Ecto neural progenitor cell (in vitro differentiated cells): ENCODE data around the gene PPM1F.
"Not testable (repeated sequence)": the region's sequence is repeated elsewhere in the genome, so short reads cannot be mapped to it uniquely, and the experiment has no call there.

ENCODE experiments used
- DNase-seq: peaks from one replicate; pipeline ENCODE4 v3.0.0-alpha.2; 2018; ENCODE audit warnings: low spot score

PPM1F gene

GRCh38 chr22:21940521-21940920 lies 12.1 kb downstream of the PPM1F start:
- DNase-seq, result no peak

GRCh38 chr22:21939935-21940334 lies 12.7 kb downstream of the PPM1F start:
- not testable (repeated sequence) for DNase-seq

GRCh38 chr22:21939461-21939913 lies 13.2 kb downstream of the PPM1F start:
- no peak for DNase-seq

GRCh38 chr22:21938906-21939305 lies 13.7 kb downstream of the PPM1F start:
- DNase-seq, result no peak

DNA sequence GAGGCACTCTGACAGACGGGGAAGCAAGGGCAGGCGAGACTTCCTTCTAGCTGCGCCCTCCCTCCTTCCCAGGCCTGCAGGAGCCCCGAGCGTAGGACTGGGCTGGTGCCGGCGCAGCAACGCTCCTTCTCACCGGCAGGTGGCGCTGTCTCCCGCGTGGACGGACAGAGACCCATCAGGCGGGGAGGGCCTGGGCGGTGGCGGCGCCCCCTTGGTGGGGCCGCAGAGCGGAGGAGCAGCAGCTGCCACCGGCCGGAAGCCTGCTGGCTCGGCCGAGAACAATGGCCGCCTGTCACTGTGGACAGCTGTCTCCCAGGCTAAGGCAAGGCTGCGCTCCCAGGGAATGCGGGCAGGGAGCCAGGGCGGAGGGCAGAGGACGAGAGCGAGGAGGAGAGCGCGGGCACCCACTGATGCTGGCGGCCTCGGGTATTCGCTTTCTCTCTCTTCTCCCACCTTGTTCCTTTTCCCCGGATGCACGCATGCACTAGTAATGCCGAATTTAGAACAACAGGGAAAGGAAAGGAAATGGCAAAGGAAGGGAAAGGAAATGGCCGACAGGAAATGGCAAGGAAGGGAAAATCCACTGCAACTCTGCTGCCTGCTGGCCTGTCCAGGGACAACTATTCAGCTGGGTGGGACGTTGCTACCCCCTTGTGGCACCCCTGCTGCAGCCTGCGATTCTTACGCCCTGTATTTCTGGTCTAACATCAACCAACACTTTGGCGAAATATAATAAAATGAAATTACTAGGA lies 14.4 kb downstream of the PPM1F start:
- DNase-seq, result peak; percentile 97

DNA sequence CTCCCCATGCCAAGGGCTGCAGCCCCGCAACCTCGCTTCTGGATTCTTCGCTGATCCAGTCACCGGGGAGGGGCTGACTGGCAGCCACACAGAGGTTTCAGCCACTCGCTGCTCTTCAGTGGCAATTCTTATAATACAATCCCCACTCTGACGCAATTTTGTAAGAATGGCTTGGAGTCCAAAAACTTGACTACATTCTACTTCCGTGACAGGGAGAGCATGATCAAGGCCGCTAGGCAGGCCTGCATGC lies 14.9 kb downstream of the PPM1F start:
- DNase-seq, result no peak

- DNase-seq, result no peak
These were observed 15.4 kb downstream of the PPM1F start for GRCh38 chr22:21937041-21937820.

DNA sequence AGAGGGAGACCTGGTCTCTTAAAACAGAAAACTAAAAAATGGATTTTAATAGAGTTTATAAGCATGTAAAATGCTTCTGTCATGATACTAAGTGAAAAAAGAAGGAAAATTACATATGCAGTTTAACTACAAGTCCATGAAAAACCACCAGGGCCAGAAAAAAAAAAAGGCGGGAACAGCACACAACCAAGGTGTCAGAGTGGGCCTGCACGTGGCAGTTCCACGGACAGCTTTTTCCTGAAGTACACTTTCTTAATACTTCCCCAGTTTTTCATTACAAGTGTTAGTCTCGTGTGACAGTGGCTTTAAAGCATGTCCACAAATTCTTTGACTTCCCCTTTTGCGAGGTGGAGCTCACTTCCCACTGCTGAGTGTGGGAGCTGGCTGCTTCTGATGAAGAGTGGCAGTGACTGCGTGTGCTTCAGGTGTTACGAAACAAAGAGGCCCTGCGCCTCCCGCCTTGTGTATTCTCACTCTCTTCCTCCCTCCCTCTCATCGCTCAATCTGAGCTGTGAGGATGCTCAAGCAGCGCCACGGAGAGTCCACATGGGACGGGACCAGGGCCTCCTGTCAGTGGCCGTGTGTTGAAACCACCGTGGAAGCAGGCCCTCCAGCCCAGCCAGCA lies 16.4 kb downstream of the PPM1F start:
- DNase-seq, result no peak

GRCh38 chr22:21933910-21934309 lies 18.7 kb downstream of the PPM1F start:
- DNase-seq, result no peak

- no peak for DNase-seq
These were observed 19.2 kb downstream of the PPM1F start for GRCh38 chr22:21933413-21933812.

GRCh38 chr22:21932347-21932746 lies 20.3 kb downstream of the PPM1F start:
- DNase-seq, result no peak

DNA sequence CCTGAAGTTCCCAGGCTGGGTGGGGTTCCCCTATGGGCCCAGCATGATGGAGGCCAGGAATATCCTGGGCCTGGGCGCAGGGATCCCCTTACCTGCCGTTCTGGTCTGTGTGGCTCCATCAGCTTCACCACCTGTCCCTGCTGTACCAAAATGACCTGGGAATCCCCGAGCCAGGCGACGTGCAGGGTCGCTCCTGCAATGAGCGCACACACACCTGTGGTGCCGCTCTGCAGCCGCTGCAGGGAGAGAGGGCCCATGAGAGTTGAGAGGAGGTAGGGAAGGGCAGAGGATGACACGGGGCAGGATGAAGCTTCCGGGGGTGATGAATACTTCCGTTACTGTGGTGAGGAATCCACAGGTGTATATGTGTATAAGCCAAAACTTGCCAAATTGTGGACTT lies 21.6 kb downstream of the PPM1F start:
- DNase-seq, result no peak

- no peak for DNase-seq
These were observed 23.4 kb downstream of the PPM1F start for GRCh38 chr22:21929253-21929652.

- no peak for DNase-seq
These were observed 24.6 kb downstream of the PPM1F start for GRCh38 chr22:21928048-21928447.

DNA sequence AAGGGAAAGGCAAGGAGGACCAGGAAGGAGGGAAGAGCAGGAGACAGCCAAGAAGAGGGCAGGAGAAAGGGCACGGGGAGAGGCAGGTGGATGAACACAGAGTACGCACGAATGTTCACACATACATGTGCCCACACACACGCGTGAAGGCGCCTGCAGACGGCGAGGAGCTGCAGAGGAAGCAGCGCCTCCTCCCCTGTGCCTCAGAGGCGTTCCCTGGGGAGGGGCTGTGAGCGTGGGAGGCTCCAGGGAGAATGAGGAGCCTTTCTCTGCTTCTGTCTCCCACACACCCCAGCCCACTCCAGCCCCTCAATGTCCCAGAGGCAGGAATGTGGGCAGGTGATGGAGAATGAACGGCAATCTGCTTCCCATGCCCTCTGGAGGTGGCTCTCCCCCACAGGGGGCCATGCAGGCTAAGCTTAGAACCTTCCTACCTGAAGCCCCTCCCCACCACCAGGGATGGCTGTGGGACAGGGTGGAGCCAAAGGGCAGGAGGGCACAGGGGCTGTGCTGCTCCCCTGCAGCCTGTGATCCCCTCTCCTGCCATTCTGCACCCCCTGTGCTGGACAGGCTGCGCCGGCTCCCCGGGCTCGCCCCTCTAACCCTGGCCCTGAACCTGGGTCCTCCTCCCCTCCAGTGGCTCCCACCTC lies 25.3 kb downstream of the PPM1F start:
- DNase-seq, result no peak

GRCh38 chr22:21926728-21927127 lies 25.9 kb downstream of the PPM1F start:
- no peak for DNase-seq

DNA sequence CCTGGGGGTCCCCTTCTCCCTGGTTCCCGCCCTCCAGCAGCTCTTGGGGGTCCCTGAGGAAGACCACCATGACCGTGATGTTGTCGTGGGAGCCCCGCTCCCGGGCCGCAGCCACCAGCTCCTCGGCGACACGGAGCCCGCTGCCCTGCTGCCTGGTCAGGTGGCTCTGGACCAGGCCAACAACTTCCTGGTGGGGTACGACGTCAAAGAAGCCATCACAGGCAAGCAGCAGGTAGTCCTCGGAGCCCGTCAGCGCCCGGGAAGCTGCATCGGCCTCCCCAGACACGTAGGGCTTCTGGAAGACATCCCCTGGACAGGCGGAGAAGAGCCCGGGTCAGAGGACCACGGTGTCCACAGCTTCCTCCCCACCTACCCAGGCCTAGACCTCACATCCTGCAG lies 29.5 kb downstream of the PPM1F start:
- no peak for DNase-seq

DNA sequence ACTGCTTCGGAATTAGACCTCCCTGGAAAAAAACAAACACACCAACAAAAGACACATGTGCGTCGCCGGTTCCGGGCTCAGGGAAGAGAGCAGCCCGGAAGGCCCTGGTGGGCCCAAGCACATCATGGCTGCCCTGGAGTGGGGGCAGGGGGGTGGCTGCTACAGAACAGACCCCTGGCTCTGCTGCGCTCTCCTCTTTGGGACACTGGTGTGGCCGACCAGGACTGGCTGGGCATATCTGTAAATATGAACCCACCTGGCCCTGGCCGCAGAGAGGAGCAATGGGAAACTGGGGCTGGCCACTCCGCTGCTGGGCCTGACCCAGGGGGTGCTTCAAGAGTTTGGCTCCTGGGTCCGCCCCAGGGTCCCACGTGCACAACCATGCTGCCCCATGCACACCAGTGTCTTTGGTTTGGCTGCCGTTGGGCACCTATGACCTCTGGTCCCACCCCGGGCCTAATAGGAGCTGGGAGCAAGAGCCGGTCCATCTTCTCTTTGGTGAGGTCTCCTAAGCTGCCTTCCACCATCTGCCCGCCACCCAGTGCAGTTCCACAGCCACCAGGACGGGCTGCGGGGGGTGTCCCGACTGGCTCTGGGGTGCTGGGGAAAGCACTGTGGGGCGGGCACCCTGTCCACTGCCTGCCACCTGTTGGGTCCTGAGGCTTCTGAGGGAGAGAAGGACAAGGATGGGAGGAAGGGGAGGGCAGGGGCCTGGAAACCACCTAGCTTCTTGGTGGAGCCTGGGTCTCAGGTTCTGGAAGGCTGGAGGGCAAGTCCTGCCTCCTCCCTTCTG lies 30.1 kb downstream of the PPM1F start:
- DNase-seq, result no peak

DNA sequence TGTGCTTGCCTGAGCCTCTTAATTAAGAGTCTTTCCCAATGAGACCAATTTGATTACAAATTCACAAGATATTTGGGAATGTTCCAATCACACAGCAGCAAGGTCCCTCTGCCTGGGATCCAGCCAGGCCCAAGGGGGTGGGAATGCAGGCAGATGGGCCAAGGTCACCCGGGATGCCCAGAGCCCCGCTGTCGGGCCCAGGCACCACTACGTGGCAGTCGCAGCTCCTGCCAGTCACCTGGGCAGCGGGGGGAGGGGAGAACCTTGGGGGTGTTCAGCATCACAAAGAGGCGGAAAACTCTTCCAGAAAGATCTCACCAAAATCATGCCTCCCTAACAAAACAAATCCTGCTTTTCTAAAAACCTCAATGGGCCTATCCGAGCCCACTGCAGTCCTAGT lies 30.9 kb downstream of the PPM1F start:
- no peak for DNase-seq

DNA sequence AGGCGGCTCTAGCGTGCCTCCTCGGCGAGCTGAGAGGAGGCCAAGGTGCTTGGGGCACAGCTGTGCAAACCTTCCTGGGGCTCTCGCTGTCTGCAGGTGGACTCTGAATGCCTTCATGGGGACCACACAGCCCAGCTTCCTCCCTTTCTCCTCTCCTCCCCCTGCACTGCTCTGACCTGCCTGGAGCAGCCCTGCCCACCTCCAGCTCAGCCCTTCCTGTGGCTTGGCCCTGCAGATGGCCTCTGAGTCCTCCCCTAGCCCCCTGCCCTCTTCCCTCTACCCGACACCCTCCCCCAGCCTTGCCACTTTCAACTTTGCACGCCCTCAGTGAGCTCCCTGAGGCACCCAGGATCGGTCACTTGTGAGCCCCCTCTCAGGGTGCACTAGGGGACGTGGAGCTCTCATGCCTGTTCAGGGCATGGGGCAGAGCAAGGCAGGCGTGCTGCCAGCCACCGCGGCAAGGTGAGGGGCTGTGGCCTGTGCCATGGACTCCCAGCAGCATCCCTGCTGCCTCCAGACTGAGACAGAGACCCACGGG lies 31.4 kb downstream of the PPM1F start:
- DNase-seq, result no peak

DNA sequence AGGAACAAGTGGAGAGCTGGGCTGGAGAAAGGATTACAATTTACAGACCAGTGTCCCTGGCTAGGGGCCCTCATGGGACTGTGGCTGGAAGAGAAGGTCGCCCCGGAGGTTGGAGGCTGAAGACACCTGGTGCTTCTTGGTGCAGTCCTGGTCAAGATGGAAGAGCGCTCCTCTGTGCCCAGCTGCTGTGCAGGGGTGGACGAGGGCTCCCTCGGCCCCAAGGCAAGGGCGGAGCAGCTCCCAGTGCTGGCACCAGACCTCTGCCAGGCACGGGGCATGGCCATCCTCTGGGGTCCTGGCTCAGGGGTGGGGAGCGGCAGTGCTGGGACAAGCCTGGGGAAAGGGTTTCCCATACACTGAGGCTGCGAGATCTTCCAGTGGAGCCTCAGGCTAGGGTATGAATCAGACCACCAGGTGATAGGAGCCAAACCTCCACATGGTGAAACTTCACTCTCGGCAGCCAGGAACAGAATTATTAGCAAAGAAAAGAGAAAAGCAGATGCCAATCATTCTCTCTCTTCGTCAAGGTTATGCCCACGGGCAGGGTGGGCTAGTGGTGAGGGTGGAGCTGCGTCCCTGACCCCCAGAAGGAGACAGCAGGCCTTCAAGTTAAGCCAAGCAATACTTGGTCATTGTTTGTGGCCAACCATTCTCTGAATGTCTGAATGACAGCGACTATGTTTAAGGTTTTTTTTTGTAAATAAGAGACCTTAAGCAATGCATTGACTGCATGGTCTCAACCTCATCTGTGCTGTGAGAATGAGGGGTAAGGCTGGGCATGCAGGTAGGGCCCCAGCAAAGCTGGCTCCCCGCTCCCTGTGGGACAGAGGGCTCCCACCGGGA lies 32.1 kb downstream of the PPM1F start:
- no peak for DNase-seq
